OCI-LY1 (cell line): ENCODE results near the gene DKK3.

Experiments used
- H2AFZ ChIP-seq: fragments of 200-600 bp; sonication (generic), shearing (Covaris generic); 2 replicates; pipeline ENCODE4 v1.6.0; 2014; ENCODE audit warnings: antibody characterized with exemption, mild to moderate bottlenecking, low read length
- H3F3A ChIP-seq: fragments of 200-600 bp; sonication (generic), shearing (Covaris generic); 2 replicates; pipeline ENCODE4 v1.6.0; 2014; ENCODE audit warnings: mild to moderate bottlenecking, antibody characterized with exemption, low read length, moderate library complexity; ENCODE audit not compliant: insufficient read depth
- H3K27ac ChIP-seq: fragments of 200-600 bp; sonication (generic); 2 replicates; pipeline ENCODE4 v1.5.1; 2014; ENCODE audit warnings: low read length, mixed run types, mild to moderate bottlenecking, low read depth; ENCODE audit not compliant: poor library complexity, severe bottlenecking
- H3K27me3 ChIP-seq: fragments of 200-600 bp; sonication (generic); 2 replicates; pipeline ENCODE4 v1.6.0; 2014; ENCODE audit warnings: antibody characterized with exemption, mild to moderate bottlenecking, low read length, moderate library complexity; ENCODE audit not compliant: insufficient read depth
- H3K36me3 ChIP-seq: fragments of 200-600 bp; sonication (generic); 2 replicates; pipeline ENCODE4 v1.6.1; 2014; ENCODE audit warnings: mild to moderate bottlenecking, antibody characterized with exemption, low read length, moderate library complexity, mixed read lengths; ENCODE audit not compliant: insufficient read depth
- H3K4me1 ChIP-seq: fragments of 200-600 bp; sonication (generic); 2 replicates; pipeline ENCODE4 v1.5.1; 2014; ENCODE audit warnings: mild to moderate bottlenecking, low read length, moderate library complexity; ENCODE audit not compliant: insufficient read depth, severe bottlenecking
- H3K4me2 ChIP-seq: fragments of 200-600 bp; sonication (generic), shearing (Covaris generic); 2 replicates; pipeline ENCODE4 v1.6.1; 2014; ENCODE audit warnings: low read length
- H3K4me3 ChIP-seq: fragments of 200-600 bp; sonication (generic); 2 replicates; pipeline ENCODE4 v1.5.1; 2014; ENCODE audit warnings: low read length, low read depth, mild to moderate bottlenecking, mixed read lengths; ENCODE audit not compliant: poor library complexity, severe bottlenecking
- H3K79me2 ChIP-seq: fragments of 200-600 bp; shearing (Covaris generic); 2 replicates; pipeline ENCODE4 v1.6.1; 2016; ENCODE audit warnings: mixed run types, low read length, mixed read lengths; ENCODE audit not compliant: insufficient read depth
- H3K9ac ChIP-seq: fragments of 200-600 bp; sonication (generic), shearing (Covaris generic); 2 replicates; pipeline ENCODE4 v1.6.1; 2014; ENCODE audit warnings: mild to moderate bottlenecking, low read length, mixed read lengths
- H3K9me2 ChIP-seq: fragments of 200-600 bp; sonication (generic), shearing (Covaris generic); 2 replicates; pipeline ENCODE4 v1.6.1; 2014; ENCODE audit warnings: low read depth, mild to moderate bottlenecking, low read length, mixed read lengths
- H3K9me3 ChIP-seq: fragments of 200-600 bp; shearing (Covaris generic); 2 replicates; pipeline ENCODE4 v1.6.1; 2014; ENCODE audit warnings: low read length, mixed read lengths
- H4K20me1 ChIP-seq: fragments of 200-600 bp; sonication (generic), shearing (Covaris generic); 2 replicates; pipeline ENCODE4 v1.6.0; 2016; ENCODE audit warnings: mild to moderate bottlenecking, low read length; ENCODE audit not compliant: insufficient read depth
- EZH2 ChIP-seq: fragments of 200-600 bp; sonication (generic), shearing (Covaris generic); IDR thresholded peaks from 2 replicates; pipeline ENCODE4 v1.8.0; 2017; ENCODE audit warnings: borderline replicate concordance, mixed run types, mild to moderate bottlenecking, antibody characterized with exemption, low read length, moderate library complexity, mixed read lengths
- TF ChIP-seq, protein P1 (sequence below): fragments of 200-600 bp; sonication (generic), shearing (Covaris generic); IDR thresholded peaks from 2 replicates; pipeline ENCODE4 v1.5.1; 2017; ENCODE audit warnings: mild to moderate bottlenecking, antibody characterized with exemption, low read length, moderate library complexity, mixed read lengths

The DKK3 gene

DNA sequence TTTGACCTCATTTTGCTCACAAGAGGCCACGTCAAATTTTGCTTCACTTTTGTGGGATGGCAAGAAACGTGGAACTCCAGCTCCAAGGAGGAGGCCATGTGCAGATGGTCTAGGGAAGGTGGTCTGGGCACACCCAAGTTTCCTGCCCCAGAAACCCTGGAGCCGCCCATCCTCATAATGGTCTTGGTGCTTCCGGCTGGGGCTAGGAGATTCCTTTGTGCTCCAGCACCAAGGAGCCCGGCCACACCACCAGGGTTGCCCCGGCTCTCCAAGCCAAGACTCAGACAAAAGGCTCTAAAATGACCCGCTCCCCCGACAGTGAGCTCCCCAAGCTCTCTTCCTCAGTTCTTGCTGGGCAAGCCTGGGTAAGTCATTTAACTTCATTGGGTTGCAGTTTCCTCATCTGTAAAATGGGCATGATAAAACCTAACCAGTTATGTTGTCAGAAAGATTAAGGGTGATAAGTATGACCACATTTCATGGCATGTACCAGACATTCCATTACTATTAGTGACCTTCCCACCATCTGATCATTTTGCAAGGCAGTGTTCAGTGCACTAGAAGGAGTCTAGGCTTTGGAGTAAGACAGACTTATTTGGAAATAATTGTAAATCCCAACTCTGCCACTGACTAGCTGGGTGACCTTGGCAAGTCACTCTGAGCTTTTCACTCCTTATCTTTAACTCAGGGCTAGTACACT is 23.3 kb downstream of the DKK3 start:
- no peak for TF ChIP-seq EZH2
- TF ChIP-seq, protein P1, sequence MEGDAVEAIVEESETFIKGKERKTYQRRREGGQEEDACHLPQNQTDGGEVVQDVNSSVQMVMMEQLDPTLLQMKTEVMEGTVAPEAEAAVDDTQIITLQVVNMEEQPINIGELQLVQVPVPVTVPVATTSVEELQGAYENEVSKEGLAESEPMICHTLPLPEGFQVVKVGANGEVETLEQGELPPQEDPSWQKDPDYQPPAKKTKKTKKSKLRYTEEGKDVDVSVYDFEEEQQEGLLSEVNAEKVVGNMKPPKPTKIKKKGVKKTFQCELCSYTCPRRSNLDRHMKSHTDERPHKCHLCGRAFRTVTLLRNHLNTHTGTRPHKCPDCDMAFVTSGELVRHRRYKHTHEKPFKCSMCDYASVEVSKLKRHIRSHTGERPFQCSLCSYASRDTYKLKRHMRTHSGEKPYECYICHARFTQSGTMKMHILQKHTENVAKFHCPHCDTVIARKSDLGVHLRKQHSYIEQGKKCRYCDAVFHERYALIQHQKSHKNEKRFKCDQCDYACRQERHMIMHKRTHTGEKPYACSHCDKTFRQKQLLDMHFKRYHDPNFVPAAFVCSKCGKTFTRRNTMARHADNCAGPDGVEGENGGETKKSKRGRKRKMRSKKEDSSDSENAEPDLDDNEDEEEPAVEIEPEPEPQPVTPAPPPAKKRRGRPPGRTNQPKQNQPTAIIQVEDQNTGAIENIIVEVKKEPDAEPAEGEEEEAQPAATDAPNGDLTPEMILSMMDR = no peak
- no peaks in the 10 kb centered on the region for H3K9me3 ChIP-seq
- H3F3A ChIP-seq = no peaks in the 10 kb centered on the region
- H3K9ac ChIP-seq = no peak overlapping the region
- H3K4me2 ChIP-seq = no peak overlapping the region
- H2AFZ ChIP-seq = no peak overlapping the region
- no peak overlapping the region for H3K4me3 ChIP-seq
- H3K79me2 ChIP-seq = no peaks in the 10 kb centered on the region
- no peak overlapping the region for H3K27ac ChIP-seq
- H3K4me1 ChIP-seq = no peaks in the 10 kb centered on the region
- no peaks in the 10 kb centered on the region for H3K27me3 ChIP-seq
- no peaks in the 10 kb centered on the region for H3K9me2 ChIP-seq
- no peaks in the 10 kb centered on the region for H3K36me3 ChIP-seq
- H4K20me1 ChIP-seq = no peaks in the 10 kb centered on the region

DNA sequence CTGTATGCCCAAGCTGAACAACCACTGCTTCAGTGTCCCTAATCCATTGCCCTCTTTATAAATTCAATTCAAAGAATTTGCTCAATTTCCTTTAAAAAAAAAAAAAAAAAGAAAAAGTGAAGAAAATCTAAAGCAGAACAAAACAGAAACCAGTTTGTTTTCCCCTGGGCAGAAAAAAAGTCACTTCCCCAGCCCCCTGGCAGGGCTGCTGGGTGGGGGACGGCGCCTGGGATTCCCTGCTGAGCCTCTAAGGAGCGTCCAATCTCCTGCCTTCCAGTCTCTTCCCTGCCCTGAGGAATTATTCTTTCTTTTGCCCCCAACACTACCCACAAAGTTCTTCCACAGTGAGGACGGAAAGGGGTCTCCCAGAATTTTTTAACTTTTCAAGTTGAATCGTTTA is 23.9 kb downstream of the DKK3 start:
- Histone ChIP-seq H3K36me3 (no peaks in the 10 kb centered on the region), H3K4me1 (no peaks in the 10 kb centered on the region), H3K4me2 (no peak overlapping the region), H4K20me1 (no peaks in the 10 kb centered on the region), H3K9ac (no peak overlapping the region), H3K27ac (no peak overlapping the region), H3F3A (no peaks in the 10 kb centered on the region), H3K9me3 (no peaks in the 10 kb centered on the region), H3K9me2 (no peaks in the 10 kb centered on the region), H3K4me3 (no peak overlapping the region), H3K27me3 (no peaks in the 10 kb centered on the region), H3K79me2 (no peaks in the 10 kb centered on the region), H2AFZ (no peak overlapping the region)
- no peak for TF ChIP-seq EZH2
- TF ChIP-seq, protein P1 = no peak

DNA sequence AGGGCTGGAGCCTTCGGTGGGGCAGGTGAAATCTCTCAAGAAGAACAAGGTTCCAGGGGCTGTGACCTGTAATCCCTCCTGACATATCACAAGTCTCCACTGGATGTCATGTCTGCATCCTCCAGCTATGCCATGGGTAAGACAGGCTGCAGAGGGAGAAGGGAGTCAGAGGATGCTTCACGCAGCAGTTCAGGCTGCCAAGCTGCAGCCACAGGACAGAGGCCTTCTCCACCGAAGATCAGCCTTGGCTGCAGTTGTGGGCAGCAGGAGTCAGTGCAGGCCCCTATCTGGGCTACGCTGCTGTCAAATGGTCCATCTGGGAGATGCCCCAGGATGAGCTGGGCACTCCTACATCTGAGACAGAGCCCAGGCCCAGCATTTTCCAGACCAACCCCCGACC is 25.0 kb downstream of the DKK3 start:
- Histone ChIP-seq H3K27me3 (no peaks in the 10 kb centered on the region), H3K79me2 (no peaks in the 10 kb centered on the region), H4K20me1 (no peaks in the 10 kb centered on the region), H3K9me2 (no peaks in the 10 kb centered on the region), H3K27ac (no peak overlapping the region), H3K4me3 (no peak overlapping the region), H3F3A (no peaks in the 10 kb centered on the region), H3K4me2 (no peak overlapping the region), H3K9me3 (no peaks in the 10 kb centered on the region), H3K9ac (no peak overlapping the region), H3K36me3 (no peaks in the 10 kb centered on the region), H3K4me1 (no peaks in the 10 kb centered on the region), H2AFZ (no peak overlapping the region)
- TF ChIP-seq, protein P1 = no peak
- no peak for TF ChIP-seq EZH2
